ENCODE measurements around the gene SORL1-AS1.

SORL1-AS1 gene

DNA sequence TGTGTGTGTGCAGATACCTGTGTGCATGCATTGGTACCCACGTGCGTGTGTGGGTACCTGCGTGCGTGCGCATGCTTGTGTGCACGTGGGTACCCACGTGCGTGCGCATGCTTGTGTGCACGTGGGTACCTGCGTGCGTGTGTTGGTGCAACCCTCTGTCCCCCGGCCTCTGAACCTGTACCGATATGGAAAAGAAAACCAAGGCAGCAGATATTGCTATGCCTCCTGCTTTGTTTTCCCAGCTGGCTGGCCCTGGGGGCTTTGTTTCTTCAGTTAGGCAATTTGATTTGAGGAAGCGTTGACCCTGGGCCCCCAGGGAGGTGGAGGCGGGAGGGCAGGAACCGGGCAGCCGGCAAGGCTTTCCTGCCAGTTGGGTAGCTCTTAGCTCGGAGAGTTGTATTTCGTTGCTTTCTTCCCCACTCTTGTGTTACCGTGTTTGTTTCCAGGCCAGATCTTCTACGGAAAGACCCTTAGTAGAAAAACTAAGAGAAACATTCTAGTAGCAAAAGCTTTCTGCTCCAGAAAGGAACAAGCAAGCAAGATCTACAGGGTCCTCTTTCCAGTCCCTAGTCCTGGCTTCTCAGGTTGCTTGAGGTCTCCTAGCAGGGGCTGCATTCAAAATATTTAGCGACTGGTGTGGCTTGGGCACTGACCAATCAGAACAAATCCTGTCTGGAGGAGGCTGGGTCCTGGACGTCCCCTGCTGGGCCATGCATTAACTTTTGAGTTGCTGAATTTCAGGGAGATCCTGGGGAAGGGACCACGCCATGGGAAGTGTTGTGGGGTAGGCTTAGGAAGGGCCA is 26.3 kb upstream of the SORL1-AS1 start:
- H3K27me3 ChIP-seq (ENCODE audit: control insufficient read depth, insufficient read depth, low read length), result no peaks in the 10 kb centered on the region

GRCh38 chr11:121478226-121478894 is 25.6 kb upstream of the SORL1-AS1 start:
- TF ChIP-seq CTCF (IDR thresholded peaks at IDR 0.05; ENCODE audit: borderline replicate concordance, extremely low read depth, insufficient read depth), result no peak
- H3K4me1 ChIP-seq (ENCODE audit: control insufficient read depth in 2 of 3, insufficient read depth in 2 of 3, low read depth in 1 of 3, low read length in 3 of 3), result peaks cover 0 to 13% (median 6%) of the 10 kb centered on the region in 3 donors
- H3K27ac ChIP-seq (ENCODE audit: low read depth in 2 of 2, low read length in 2 of 2), result no peak overlapping the region
- no peaks in the 10 kb centered on the region for H3K27me3 ChIP-seq (ENCODE audit: control insufficient read depth, insufficient read depth, low read length)
- no peaks in the 10 kb centered on the region for H3K9me3 ChIP-seq (ENCODE audit: control insufficient read depth in 2 of 3, insufficient read depth in 1 of 3, low read length in 3 of 3)
- no peak overlapping the region for H3K9ac ChIP-seq (ENCODE audit: low read length in 3 of 3)
- no peak overlapping the region for H3K4me3 ChIP-seq (ENCODE audit: low read length in 3 of 3)
- intact Hi-C loops (cut with DNase I), result no loop called here
- H3K36me3 ChIP-seq (ENCODE audit: control insufficient read depth in 2 of 3, insufficient read depth in 3 of 3, low read length in 3 of 3), result peaks cover 0 to 5% (median 3%) of the 10 kb centered on the region in 3 donors
- no peak for FAIRE-seq
- DNase-seq, result peak in 1 of 5 donors; percentile 29

More for the DNA sequence above, 26.3 kb upstream of the SORL1-AS1 start:
- TF ChIP-seq CTCF (IDR thresholded peaks at IDR 0.05; ENCODE audit: borderline replicate concordance, extremely low read depth, insufficient read depth), result no peak
- DNase-seq, result peak in 4 of 5 donors; percentile 62 to 75 (median 68)
- Histone ChIP-seq H3K36me3 (ENCODE audit: control insufficient read depth in 2 of 3, insufficient read depth in 3 of 3, low read length in 3 of 3) (peaks cover 0 to 5% (median 3%) of the 10 kb centered on the region in 3 donors), H3K9me3 (ENCODE audit: control insufficient read depth in 2 of 3, insufficient read depth in 1 of 3, low read length in 3 of 3) (no peaks in the 10 kb centered on the region), H3K9ac (ENCODE audit: low read length in 3 of 3) (no peak overlapping the region), H3K4me1 (ENCODE audit: control insufficient read depth in 2 of 3, insufficient read depth in 2 of 3, low read depth in 1 of 3, low read length in 3 of 3) (peaks cover 0 to 13% (median 6%) of the 10 kb centered on the region in 3 donors), H3K4me3 (ENCODE audit: low read length in 3 of 3) (no peak overlapping the region), H3K27ac (ENCODE audit: low read depth in 2 of 2, low read length in 2 of 2) (no peak overlapping the region)
- intact Hi-C loops (cut with DNase I), result no loop called here
- no peak for FAIRE-seq

DNA sequence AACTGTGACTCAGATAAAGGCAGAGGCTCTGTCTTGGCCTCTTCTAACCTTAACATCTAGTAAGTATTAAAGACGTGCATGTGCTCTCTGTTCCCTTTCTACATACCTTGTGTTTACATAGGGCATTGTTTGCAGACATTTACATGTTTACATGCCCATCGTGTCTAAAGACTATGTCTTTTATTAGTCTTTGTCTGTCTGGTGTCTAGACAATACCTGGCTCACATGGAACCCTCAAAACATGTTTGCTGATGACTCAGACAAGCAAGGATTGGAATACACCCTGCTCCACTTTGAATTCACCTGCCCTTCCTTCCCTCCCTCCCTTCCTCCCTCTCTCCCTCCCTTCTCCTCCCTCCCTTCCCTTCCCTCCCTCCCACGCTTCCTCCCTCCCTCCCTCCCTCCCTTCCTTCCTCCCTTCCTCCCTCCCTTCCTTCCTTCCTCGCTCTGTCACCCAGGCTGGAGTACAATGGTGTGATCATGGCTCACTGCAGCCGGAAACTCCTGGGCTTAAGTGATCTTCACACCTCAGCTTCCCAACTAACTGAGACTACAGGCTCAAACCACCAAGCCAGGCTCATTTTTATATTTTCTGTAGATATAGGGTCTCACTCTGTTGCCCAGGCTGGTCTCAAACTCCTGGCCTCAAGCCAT is 23.7 kb upstream of the SORL1-AS1 start:
- H3K27me3 ChIP-seq (ENCODE audit: control insufficient read depth, insufficient read depth, low read length), result no peaks in the 10 kb centered on the region
- TF ChIP-seq CTCF (IDR thresholded peaks at IDR 0.05; ENCODE audit: borderline replicate concordance, extremely low read depth, insufficient read depth), result no peak
- H3K9me3 ChIP-seq (ENCODE audit: control insufficient read depth in 2 of 3, insufficient read depth in 1 of 3, low read length in 3 of 3), result no peaks in the 10 kb centered on the region
- H3K4me1 ChIP-seq (ENCODE audit: control insufficient read depth in 2 of 3, insufficient read depth in 2 of 3, low read depth in 1 of 3, low read length in 3 of 3), result peaks cover 0 to 9% (median 6%) of the 10 kb centered on the region in 3 donors
- intact Hi-C loops (cut with DNase I), result no loop called here
- FAIRE-seq, result no peak
- peaks cover 0 to 5% (median 3%) of the 10 kb centered on the region in 3 donors for H3K36me3 ChIP-seq (ENCODE audit: control insufficient read depth in 2 of 3, insufficient read depth in 3 of 3, low read length in 3 of 3)
- H3K27ac ChIP-seq (ENCODE audit: low read depth in 2 of 2, low read length in 2 of 2), result no peak overlapping the region
- H3K4me3 ChIP-seq (ENCODE audit: low read length in 3 of 3), result no peak overlapping the region
- H3K9ac ChIP-seq (ENCODE audit: low read length in 3 of 3), result no peak overlapping the region
- DNase-seq, result no peak

Data from kidney (tissue), 13 donors.